ENCODE measurements around the gene PRKAG3.

- no peak for TF ChIP-seq CTCF (conservative IDR thresholded peaks at IDR 0.05; ENCODE audit: low read depth, low read length)
- TF ChIP-seq EZH2 (IDR thresholded peaks at IDR 0.05; ENCODE audit: borderline replicate concordance, low read depth, low read length, poor library complexity, severe bottlenecking), result no peak
These were observed 20.2 kb downstream of the PRKAG3 start for GRCh38 chr2:218811382-218811781.
